B cell (primary cell): Measurements from ENCODE around the gene VPS45. TPM values are rescaled to one million over a fixed set of nuclear protein-coding genes. Genes with fewer than 3 reads are reported as not detected.
A peak's percentile ranks its signal among the peaks of the same experiment; 100 is the strongest.

ENCODE experiments used
- ATAC-seq: fragments of 200-7000 bp; cut with Tn5 transposase; one replicate; pipeline ENCODE4 v1.10.0; 2021; ENCODE audit warnings: low read depth, mild to moderate bottlenecking, moderate number of reproducible peaks, moderate library complexity
- CTCF ChIA-PET: fragments of 350-600 bp; sonication (Branson Sonifier 250); formaldehyde crosslinking; loops from one replicate; lab custom pipeline; 2021; ENCODE audit warnings: antibody characterized with exemption, inconsistent platforms; lab: Charles Lee
- POLR2A ChIA-PET: fragments of 350-600 bp; sonication (Branson Sonifier 250); formaldehyde crosslinking; loops from one replicate; lab custom pipeline; 2021; ENCODE audit warnings: antibody characterized with exemption; lab: Charles Lee
- DNase-seq: peaks from one replicate; pipeline ENCODE4 v3.0.0; 2013
- H2AFZ ChIP-seq: 2 replicates; pipeline ENCODE4 v1.6.1; 2012; ENCODE audit warnings: mild to moderate bottlenecking, low read depth, low read length; ENCODE audit not compliant: insufficient read depth, poor library complexity, severe bottlenecking
- H3K27ac ChIP-seq, 2 donors: 1 replicate in 1 of 2; 2 replicates in 1 of 2; pipeline ENCODE4 v1.5.1; 2012 to 2013; ENCODE audit warnings: low read length in 2 of 2, mild to moderate bottlenecking in 2 of 2, moderate library complexity in 1 of 2
- H3K27me3 ChIP-seq, 4 experiments: fragments of 200-600 bp in 1 of 4; sonication (generic) in 1 of 4; replicated peaks in 1 of 4; 1 replicate in 2 of 4; 2 replicates in 2 of 4; pipeline versions ENCODE4 v1.6.1 to v1.7.0; 2013 to 2016; ENCODE audit warnings: low read length in 3 of 4, mild to moderate bottlenecking in 2 of 4, mixed read lengths in 1 of 4, moderate library complexity in 1 of 4; ENCODE audit not compliant: insufficient read depth in 4 of 4, control insufficient read depth in 3 of 4; ENCODE audit errors: control extremely low read depth in 1 of 4
- H3K36me3 ChIP-seq, 2 experiments: replicated peaks in 1 of 2; 1 replicate in 1 of 2; 2 replicates in 1 of 2; pipeline versions ENCODE4 v1.6.1 to v1.7.1; 2013; ENCODE audit warnings: low read length in 1 of 2; ENCODE audit not compliant: insufficient read depth in 2 of 2, control insufficient read depth in 1 of 2; ENCODE audit errors: control extremely low read depth in 1 of 2, extremely low read depth in 1 of 2
- H3K4me1 ChIP-seq, 2 donors: fragments of 200-600 bp in 1 of 2; sonication (generic) in 1 of 2; 1 replicate in 1 of 2; 2 replicates in 1 of 2; pipeline versions ENCODE4 v1.5.1 to v1.6.1; 2013 to 2017; ENCODE audit warnings: low read length in 2 of 2; ENCODE audit not compliant: control insufficient read depth in 2 of 2, insufficient read depth in 2 of 2
- H3K4me2 ChIP-seq: replicated peaks from 2 replicates; pipeline ENCODE3; 2012; ENCODE audit warnings: mild to moderate bottlenecking, low read depth, low read length; ENCODE audit not compliant: poor library complexity, severe bottlenecking
- H3K4me3 ChIP-seq, 5 experiments: fragments of 200-600 bp in 1 of 5; sonication (generic) in 1 of 5; 1 replicate in 3 of 5; 2 replicates in 2 of 5; pipeline versions ENCODE4 v1.5.1 to v1.7.0; 2011 to 2016; ENCODE audit warnings: low read length in 4 of 5, mild to moderate bottlenecking in 4 of 5, low read depth in 2 of 5, control low read depth in 1 of 5, moderate library complexity in 1 of 5; ENCODE audit not compliant: insufficient read depth in 1 of 5; ENCODE audit errors: control extremely low read depth in 1 of 5, extremely low read depth in 1 of 5
- H3K79me2 ChIP-seq: fragments of 200-600 bp; sonication (generic); one replicate; pipeline ENCODE4 v1.6.0; 2016; ENCODE audit warnings: low read length; ENCODE audit not compliant: control insufficient read depth, insufficient read depth
- H3K9ac ChIP-seq: fragments of 200-600 bp; sonication (generic); 2 replicates; pipeline ENCODE4 v1.6.1; 2017; ENCODE audit warnings: mild to moderate bottlenecking, low read length, moderate library complexity
- H3K9me3 ChIP-seq, 3 donors: one replicate each; pipeline versions ENCODE4 v1.6.1 to v1.7.1; 2013; ENCODE audit warnings: low read length in 2 of 3; ENCODE audit not compliant: control insufficient read depth in 2 of 3, insufficient read depth in 1 of 3; ENCODE audit errors: control extremely low read depth in 1 of 3
- H4K20me1 ChIP-seq: 2 replicates; pipeline ENCODE4 v1.6.0; 2012; ENCODE audit warnings: mild to moderate bottlenecking, low read length; ENCODE audit not compliant: insufficient read depth, control insufficient read depth, poor library complexity, severe bottlenecking
- H3K27ac Mint-ChIP-seq: one replicate; pipeline ENCODE4 v1.8.0; 2021; ENCODE audit warnings: mixed read lengths
- H3K27me3 Mint-ChIP-seq: one replicate; pipeline ENCODE4 v1.8.0; 2021; ENCODE audit warnings: mixed read lengths
- H3K4me1 Mint-ChIP-seq: one replicate; pipeline ENCODE4 v1.8.0; 2021; ENCODE audit warnings: mixed read lengths
- H3K4me3 Mint-ChIP-seq: one replicate; pipeline ENCODE4 v1.8.0; 2021; ENCODE audit warnings: mixed read lengths
- H3K9me3 Mint-ChIP-seq: one replicate; pipeline ENCODE4 v1.8.0; 2022; ENCODE audit warnings: mixed read lengths; ENCODE audit not compliant: insufficient read depth
- EZH2 ChIP-seq: IDR thresholded peaks from 2 replicates; pipeline ENCODE4 v1.6.1; 2012; ENCODE audit warnings: borderline replicate concordance, low read depth, mild to moderate bottlenecking, moderate library complexity, low read length; ENCODE audit not compliant: insufficient read depth, poor library complexity, severe bottlenecking
- WGBS: methylation state at CpG from one replicate; pipeline ENCODE4 v1.1.5; 2013; ENCODE audit warnings: missing lambda C conversion rate; ENCODE audit not compliant: insufficient coverage; 5-methylcytosine and 5-hydroxymethylcytosine counted together
- intact Hi-C: fragments of 100-400 bp; cut with micrococcal nuclease; formaldehyde crosslinking; loops from one replicate; pipeline ENCODE4 v1.10.0; 2022
- polyA plus RNA-seq: library from polyadenylated mRNA; depleted of rRNA; stranded (reverse); fragments of >200 nt; gene quantifications from 2 replicates; pipeline ENCODE4 v1.2.3, GENCODE V29; 2012
- total RNA-seq, 2 donors: library from RNA; stranded (reverse); fragments of 120-200 nt in 1 of 2; gene quantifications; 1 replicate in 1 of 2; 2 replicates in 1 of 2; pipeline versions ENCODE4 v1.2.3 to v1.2.4, GENCODE V29; 2013 to 2022
- TF ChIP-seq, protein P1 (sequence below): fragments of 200-600 bp; IDR thresholded peaks from one replicate; pipeline ENCODE4 v1.8.0; 2022; ENCODE audit warnings: antibody characterized with exemption, mild to moderate bottlenecking

VPS45 gene
- total and polyA plus RNA-seq, 2 donors (not counting 1 experiment from before 2014, with no cell fraction given) = 23.4 to 49.1 TPM

- ChIA-PET POLR2A (no interaction called here), CTCF (interaction anchor here (1.3 to 21.1 kb wide), 4 partner anchors 8 to 122 kb away, joined by 4 to 637 read pairs (median 34); no protein-coding TSS in a partner anchor)
- Mint-ChIP-seq H3K4me3 (no peak overlapping the region), H3K9me3 (no peaks in the 10 kb centered on the region), H3K27me3 (no peaks in the 10 kb centered on the region), H3K4me1 (peaks cover 32% of the 10 kb centered on the region), H3K27ac (no peak overlapping the region)
- Histone ChIP-seq H3K79me2 (no peaks in the 10 kb centered on the region), H3K4me2 (no peak overlapping the region), H3K4me3 (no peak overlapping the region), H3K36me3 (no peaks in the 10 kb centered on the region), H3K27ac (no peak overlapping the region), H4K20me1 (no peaks in the 10 kb centered on the region), H3K9me3 (no peaks in the 10 kb centered on the region), H2AFZ (no peak overlapping the region), H3K9ac (no peak overlapping the region), H3K27me3 (no peaks in the 10 kb centered on the region), H3K4me1 (peaks cover 0 to 15% of the 10 kb centered on the region in 2 donors)
- WGBS = no CpG with 5 or more reads among the region's 5 CpGs
- intact Hi-C loops = no loop called here
- DNase-seq (no peak), ATAC-seq (no peak)
- no peak for TF ChIP-seq EZH2
- TF ChIP-seq, protein P1, sequence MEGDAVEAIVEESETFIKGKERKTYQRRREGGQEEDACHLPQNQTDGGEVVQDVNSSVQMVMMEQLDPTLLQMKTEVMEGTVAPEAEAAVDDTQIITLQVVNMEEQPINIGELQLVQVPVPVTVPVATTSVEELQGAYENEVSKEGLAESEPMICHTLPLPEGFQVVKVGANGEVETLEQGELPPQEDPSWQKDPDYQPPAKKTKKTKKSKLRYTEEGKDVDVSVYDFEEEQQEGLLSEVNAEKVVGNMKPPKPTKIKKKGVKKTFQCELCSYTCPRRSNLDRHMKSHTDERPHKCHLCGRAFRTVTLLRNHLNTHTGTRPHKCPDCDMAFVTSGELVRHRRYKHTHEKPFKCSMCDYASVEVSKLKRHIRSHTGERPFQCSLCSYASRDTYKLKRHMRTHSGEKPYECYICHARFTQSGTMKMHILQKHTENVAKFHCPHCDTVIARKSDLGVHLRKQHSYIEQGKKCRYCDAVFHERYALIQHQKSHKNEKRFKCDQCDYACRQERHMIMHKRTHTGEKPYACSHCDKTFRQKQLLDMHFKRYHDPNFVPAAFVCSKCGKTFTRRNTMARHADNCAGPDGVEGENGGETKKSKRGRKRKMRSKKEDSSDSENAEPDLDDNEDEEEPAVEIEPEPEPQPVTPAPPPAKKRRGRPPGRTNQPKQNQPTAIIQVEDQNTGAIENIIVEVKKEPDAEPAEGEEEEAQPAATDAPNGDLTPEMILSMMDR = no peak
Observed at GRCh38 chr1:150065184-150065871, 2.2 kb upstream of the VPS45 start.

DNA sequence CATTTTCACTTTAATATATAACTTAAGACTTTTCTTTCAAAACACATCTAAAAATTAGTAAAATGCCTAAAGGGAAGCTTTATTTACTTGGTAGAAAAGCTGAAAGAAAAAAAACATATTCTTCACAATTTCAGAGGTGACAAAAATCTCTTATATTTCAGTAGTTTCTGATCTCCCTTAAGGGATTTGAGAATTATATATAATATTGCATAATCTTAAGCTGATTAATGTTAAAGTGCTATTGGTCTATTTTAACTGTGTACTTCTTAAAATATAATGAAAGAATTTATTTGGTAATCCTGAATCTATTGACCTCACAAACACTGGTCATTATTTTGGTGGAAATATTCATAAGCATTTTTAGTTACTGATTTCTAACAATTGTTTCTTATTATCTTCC is 1.2 kb upstream of the VPS45 start:
- Histone ChIP-seq H3K4me2 (peak overlapping the region; percentile 76), H3K4me1 (peaks cover 0 to 15% of the 10 kb centered on the region in 2 donors), H3K4me3 (peak overlapping the region in 4 of 5 experiments; percentile 61 to 86 (median 78)), H4K20me1 (no peaks in the 10 kb centered on the region), H3K9me3 (no peaks in the 10 kb centered on the region), H3K27ac (peak overlapping the region in 1 of 2 donors; percentile 85), H3K79me2 (no peaks in the 10 kb centered on the region), H2AFZ (peak overlapping the region; percentile 90), H3K9ac (peak overlapping the region; percentile 80), H3K27me3 (no peaks in the 10 kb centered on the region), H3K36me3 (no peaks in the 10 kb centered on the region)
- intact Hi-C loops = loop anchor here (2.0 kb wide), 2 partner anchors 56 to 94 kb away; partner anchors contain the start of gene OTUD7B
- ATAC-seq (no peak), DNase-seq (no peak)
- peak overlapping the region; percentile 97 for H3K27ac Mint-ChIP-seq
- H3K9me3 Mint-ChIP-seq = no peaks in the 10 kb centered on the region
- peaks cover 32% of the 10 kb centered on the region for H3K4me1 Mint-ChIP-seq
- peak overlapping the region; percentile 98 for H3K4me3 Mint-ChIP-seq
- ChIA-PET POLR2A (interaction anchor here (1.0 kb wide), 1 partner anchor 179 kb away, joined by 3 read pairs; a partner anchor contains a TSS), CTCF (interaction anchor here (7.2 to 21.1 kb wide), 2 partner anchors 100 to 121 kb away, joined by 60 to 637 read pairs; no protein-coding TSS in a partner anchor)
- TF ChIP-seq, protein P1 = no peak
- TF ChIP-seq EZH2 = no peak
- no peaks in the 10 kb centered on the region for H3K27me3 Mint-ChIP-seq
